GM18520 (cell line): ENCODE results near the gene MYH7B.

Source experiments
- ATAC-seq: cut with Tn5 transposase; IDR thresholded peaks from one replicate; pipeline ENCODE4 v1.9.1; 2021; ENCODE audit not compliant: unreplicated experiment

MYH7B gene

GRCh38 chr20:34955231-34956040, at the start of gene MYH7B, which contains the start of gene GSS:
TSS of gene MYH7B (plus strand) at chr20:34955868. CDS start at chr20:34978006, 22,138 bp downstream.
TSS of gene GSS (minus strand) at chr20:34955806. CDS start at chr20:34951852, 3,954 bp downstream.
- ATAC-seq: peak; percentile 80

GRCh38 chr20:34907616-34908469, 47.8 kb upstream of the MYH7B start:
- no peak for ATAC-seq

- no peak for ATAC-seq
Measured at GRCh38 chr20:34915131-34915530, 40.5 kb upstream of the MYH7B start.

- ATAC-seq: no peak
Measured at GRCh38 chr20:34915749-34916455, 39.8 kb upstream of the MYH7B start.

- ATAC-seq: no peak
Measured at GRCh38 chr20:34916774-34917354, 38.8 kb upstream of the MYH7B start.

- ATAC-seq: no peak
Measured at GRCh38 chr20:34920055-34920454, 35.6 kb upstream of the MYH7B start.

- no peak for ATAC-seq
Measured at GRCh38 chr20:34921436-34921835, 34.2 kb upstream of the MYH7B start.

GRCh38 chr20:34922654-34923381, 32.9 kb upstream of the MYH7B start:
- ATAC-seq: no peak

- ATAC-seq: no peak
Measured at GRCh38 chr20:34923414-34923813, 32.3 kb upstream of the MYH7B start.

- ATAC-seq: no peak
Measured at GRCh38 chr20:34925341-34925740, 30.3 kb upstream of the MYH7B start.

- ATAC-seq: no peak
Measured at GRCh38 chr20:34925981-34926380, 29.7 kb upstream of the MYH7B start.

GRCh38 chr20:34926581-34926980, 29.1 kb upstream of the MYH7B start:
- no peak for ATAC-seq

- ATAC-seq: no peak
Measured at GRCh38 chr20:34927736-34928135, 27.9 kb upstream of the MYH7B start.

- ATAC-seq: no peak
Measured at GRCh38 chr20:34928411-34928810, 27.3 kb upstream of the MYH7B start.

- no peak for ATAC-seq
Measured at GRCh38 chr20:34931771-34932170, 23.9 kb upstream of the MYH7B start.

GRCh38 chr20:34938466-34939163, 17.1 kb upstream of the MYH7B start:
- no peak for ATAC-seq

- ATAC-seq: no peak
Measured at GRCh38 chr20:34940081-34940481, 15.6 kb upstream of the MYH7B start.

GRCh38 chr20:34941226-34941625, 14.4 kb upstream of the MYH7B start:
- ATAC-seq: no peak

- no peak for ATAC-seq
Measured at GRCh38 chr20:34942301-34942700, 13.4 kb upstream of the MYH7B start.
